Pancreas (tissue), 10 donors: Measurements from ENCODE around the gene THAP10. TPM values are rescaled to one million over a fixed set of nuclear protein-coding genes. Genes with fewer than 3 reads are reported as not detected.

ENCODE experiments used
- ATAC-seq, 4 donors: fragments of 200-7000 bp; cut with Tn5 transposase; one replicate each; pipeline versions ENCODE4 v1.8.0 to v1.9.1; 2020; ENCODE audit warnings: mild to moderate bottlenecking in 4 of 4, moderate library complexity in 4 of 4
- DNase-seq, 6 donors: peaks; one replicate each; pipeline ENCODE4 v3.0.0-alpha.2; 2020
- FAIRE-seq: peaks from 2 replicates; lab custom pipeline; 2012; peaks lifted over from hg19 to GRCh38; lab: Jason Lieb, UNC
- H3K27ac ChIP-seq, 4 donors: fragments of 200-600 bp; sonication (generic); 1 replicate in 3 of 4; 2 replicates in 1 of 4; pipeline versions ENCODE4 v1.5.0 to v1.8.0; 2020
- H3K27me3 ChIP-seq, 4 donors: fragments of 200-600 bp; one replicate each; pipeline ENCODE4 v1.8.0; 2021
- H3K36me3 ChIP-seq, 3 donors: fragments of 200-600 bp; sonication (generic) in 1 of 3; one replicate each; pipeline versions ENCODE4 v1.5.0 to v1.8.0; 2020 to 2021
- H3K4me1 ChIP-seq, 3 donors: fragments of 200-600 bp; one replicate each; pipeline ENCODE4 v1.8.0; 2021
- H3K4me3 ChIP-seq, 4 donors: fragments of 200-600 bp; sonication (generic) in 2 of 4; one replicate each; pipeline versions ENCODE4 v1.5.0 to v1.8.0; 2020 to 2021
- H3K9me3 ChIP-seq, 4 donors: fragments of 200-600 bp; one replicate each; pipeline ENCODE4 v1.8.0; 2021
- WGBS, 2 donors: extraction: QIAGEN DNeasy Blood & Tissue Kit; methylation state at CpG; one replicate each; pipeline ENCODE4 v1.1.7; 2013; 5-methylcytosine and 5-hydroxymethylcytosine counted together
- intact Hi-C, 3 donors: fragments of 100-400 bp; cut with DNase I; formaldehyde crosslinking; loops; one replicate each; pipeline versions ENCODE4 v1.11.1 to v1.14.2; 2022
- polyA plus RNA-seq, 2 donors: library from polyadenylated mRNA; stranded (reverse); fragments of 200-250 nt; gene quantifications; one replicate each; pipeline ENCODE4 v1.2.3, GENCODE V29; 2013
- total RNA-seq, 6 donors: library from RNA; stranded (reverse); fragmentation: NEBNext Ultra II Directional in 4 of 6; extraction: Animal tissue kit (Norgen Biotek cat#: 25700) in 4 of 6; gene quantifications; one replicate each; pipeline versions ENCODE4 v1.2.1 to v1.2.4, GENCODE V29; 2021 to 2023
- TF ChIP-seq, protein P1 (sequence below), 4 donors: fragments of 200-600 bp; sonication (generic) in 3 of 4; IDR thresholded peaks; one replicate each; pipeline versions ENCODE4 v1.5.0 to v1.8.0; 2021; ENCODE audit warnings: antibody characterized with exemption in 4 of 4
- donor health status: healthy with polysubstance abuse.
- donor health status: DM: no; HTN: no; CAD: no; lungs with moderate emphysema.
- donor health status: DM: no; HTN: no; CAD: no.
- donor health status: control.
- donor health status: control.
- donor health status: Bipolar disorder and iron deficiency.
- donor health status: DM: yes; HTN: yes; CAD: no.
- donor health status: DM: no; HTN: no; CAD: no.
- donor health status: DM: no; HTN: no; CAD: no.
- donor health status: DM: yes; HTN: yes; CAD: no.

Gene THAP10
- total and polyA plus RNA-seq, 8 donors: 0.43 to 2.6 (median 0.87) TPM

DNA sequence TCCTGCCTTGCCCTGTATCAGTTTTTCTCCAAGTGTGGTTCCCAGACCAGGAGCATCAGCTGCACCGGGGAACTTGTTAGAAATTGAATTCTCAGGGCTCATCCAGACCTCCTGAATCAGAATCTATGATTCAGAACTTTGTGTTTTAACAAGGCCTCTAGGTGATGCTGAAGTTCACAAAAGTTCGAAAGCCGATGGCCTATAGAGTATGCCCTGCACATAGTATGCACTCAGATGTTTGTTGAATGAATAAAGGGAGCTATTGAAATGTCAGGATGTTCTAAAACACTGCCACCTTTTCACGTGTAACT lies 37.6 kb downstream of the THAP10 start:
- intact Hi-C loops: no loop called here
- FAIRE-seq: no peak
- no peaks in the 10 kb centered on the region for H3K9me3 ChIP-seq
- no peaks in the 10 kb centered on the region for H3K4me1 ChIP-seq
- H3K4me3 ChIP-seq: peak overlapping the region in 3 of 4 donors; percentile 65 to 80 (median 78)
- peak in 3 of 4 donors; percentile 5 to 24 (median 15) for ATAC-seq
- DNase-seq: no peak
- H3K36me3 ChIP-seq: no peaks in the 10 kb centered on the region
- H3K27ac ChIP-seq: peak overlapping the region; percentile 25 to 71 (median 66)
- no peaks in the 10 kb centered on the region for H3K27me3 ChIP-seq
- 39 to 42% methylated on average over 4 of the region's 4 CpGs for WGBS, 2 donors
- TF ChIP-seq, protein P1, sequence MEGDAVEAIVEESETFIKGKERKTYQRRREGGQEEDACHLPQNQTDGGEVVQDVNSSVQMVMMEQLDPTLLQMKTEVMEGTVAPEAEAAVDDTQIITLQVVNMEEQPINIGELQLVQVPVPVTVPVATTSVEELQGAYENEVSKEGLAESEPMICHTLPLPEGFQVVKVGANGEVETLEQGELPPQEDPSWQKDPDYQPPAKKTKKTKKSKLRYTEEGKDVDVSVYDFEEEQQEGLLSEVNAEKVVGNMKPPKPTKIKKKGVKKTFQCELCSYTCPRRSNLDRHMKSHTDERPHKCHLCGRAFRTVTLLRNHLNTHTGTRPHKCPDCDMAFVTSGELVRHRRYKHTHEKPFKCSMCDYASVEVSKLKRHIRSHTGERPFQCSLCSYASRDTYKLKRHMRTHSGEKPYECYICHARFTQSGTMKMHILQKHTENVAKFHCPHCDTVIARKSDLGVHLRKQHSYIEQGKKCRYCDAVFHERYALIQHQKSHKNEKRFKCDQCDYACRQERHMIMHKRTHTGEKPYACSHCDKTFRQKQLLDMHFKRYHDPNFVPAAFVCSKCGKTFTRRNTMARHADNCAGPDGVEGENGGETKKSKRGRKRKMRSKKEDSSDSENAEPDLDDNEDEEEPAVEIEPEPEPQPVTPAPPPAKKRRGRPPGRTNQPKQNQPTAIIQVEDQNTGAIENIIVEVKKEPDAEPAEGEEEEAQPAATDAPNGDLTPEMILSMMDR (IDR thresholded peaks at IDR 0.05): no peak

DNA sequence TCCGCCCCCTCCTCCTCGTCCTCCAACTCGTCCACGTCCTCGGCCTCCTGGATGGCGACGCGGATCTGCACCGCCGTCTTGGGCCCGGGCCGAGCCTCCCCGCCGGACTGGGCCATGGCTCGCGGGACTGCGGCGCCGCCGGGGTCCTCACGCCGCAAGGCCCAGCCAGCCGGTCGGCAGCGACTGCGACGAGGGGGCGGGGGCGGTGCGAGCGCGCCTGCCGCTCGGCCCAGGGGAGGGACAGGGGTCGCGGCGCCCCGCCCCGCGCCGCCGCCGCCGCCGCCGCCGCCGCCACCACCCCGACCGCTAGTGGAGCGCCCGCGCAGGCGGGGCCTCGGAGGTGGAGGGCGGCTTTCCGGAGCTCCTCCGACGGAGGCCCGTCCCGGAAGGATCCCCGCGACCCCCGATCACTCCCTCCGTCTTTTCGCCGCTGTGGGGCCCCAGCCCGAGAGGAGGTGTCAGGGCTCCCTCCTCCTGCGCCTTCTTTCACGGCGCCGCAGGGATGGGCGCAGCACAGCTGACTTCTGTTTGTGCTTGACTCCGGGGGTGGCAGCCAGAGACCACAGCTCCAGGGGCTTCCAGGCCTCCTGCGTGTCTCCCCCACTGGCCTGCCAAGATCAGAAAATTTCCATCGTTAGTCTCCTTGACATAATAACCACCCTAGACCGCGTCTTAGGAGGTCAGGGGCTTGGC lies 38.1 kb downstream of the THAP10 start, which contains the start of gene LARP6:
TSS of gene LARP6 (minus strand) at position 185 of the 693 bp plus-strand sequence. CDS start at position 116, 69 bp downstream.
- Histone ChIP-seq H3K9me3 (no peaks in the 10 kb centered on the region), H3K4me3 (peak within 1 kb of the TSS; percentile 65 to 80 (median 74)), H3K4me1 (no peaks in the 10 kb centered on the region), H3K36me3 (no peaks in the 10 kb centered on the region), H3K27me3 (no peaks in the 10 kb centered on the region), H3K27ac (peak within 1 kb of the TSS; percentile 54 to 71 (median 68))
- TF ChIP-seq, protein P1 (IDR thresholded peaks at IDR 0.05): no peak
- peak; percentile 82 to 90 (median 88) for ATAC-seq
- intact Hi-C loops: no loop called here
- WGBS, 2 donors: 0 to 1% methylated on average over 51 to 78 of the region's 78 CpGs
- DNase-seq: peak; percentile 47 to 83 (median 64)
- no peak for FAIRE-seq

DNA sequence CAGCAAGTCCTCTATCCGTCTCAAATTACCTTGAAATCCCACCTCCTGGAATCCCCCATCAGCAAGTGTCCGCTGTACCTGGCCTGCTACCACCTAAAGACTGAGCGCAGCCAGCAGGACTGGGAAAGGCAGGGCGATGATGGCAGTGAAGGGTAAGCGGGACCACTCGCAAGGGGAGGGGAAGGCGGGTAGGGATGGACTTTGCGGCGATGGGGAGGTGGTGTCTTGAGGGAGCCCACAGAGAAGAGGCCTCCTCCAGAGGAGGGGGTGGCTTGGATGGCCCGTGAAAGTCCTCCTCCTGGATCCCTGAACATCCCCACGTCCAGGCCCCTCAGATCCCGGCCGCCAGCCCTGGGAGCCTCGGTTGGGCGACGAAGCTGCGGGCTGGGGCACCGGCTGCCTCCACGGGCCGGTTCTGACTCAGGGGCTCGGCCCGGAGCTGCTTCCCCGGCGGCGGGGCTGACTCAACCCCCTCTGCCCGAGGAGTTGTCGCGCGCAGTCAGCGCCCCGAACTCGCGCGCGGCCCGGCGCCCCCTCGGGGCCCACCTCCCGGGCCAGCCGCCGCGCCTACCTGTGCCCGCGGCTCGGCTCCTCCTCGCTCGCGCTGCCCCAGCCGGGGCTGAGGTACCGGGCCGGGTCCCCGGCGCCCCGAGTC lies 38.8 kb downstream of the THAP10 start:
- TF ChIP-seq, protein P1 (IDR thresholded peaks at IDR 0.05): no peak
- Histone ChIP-seq H3K36me3 (no peaks in the 10 kb centered on the region), H3K9me3 (no peaks in the 10 kb centered on the region), H3K27ac (peak overlapping the region; percentile 54 to 69 (median 64)), H3K27me3 (no peaks in the 10 kb centered on the region), H3K4me1 (no peaks in the 10 kb centered on the region), H3K4me3 (peak overlapping the region; percentile 65 to 80 (median 74))
- no peak for FAIRE-seq
- peak; percentile 61 to 77 (median 71) for ATAC-seq
- intact Hi-C loops: no loop called here
- WGBS, 2 donors: 8% methylated on average over 41 to 54 of the region's 54 CpGs
- peak in 4 of 6 donors; percentile 27 to 70 (median 44) for DNase-seq

DNA sequence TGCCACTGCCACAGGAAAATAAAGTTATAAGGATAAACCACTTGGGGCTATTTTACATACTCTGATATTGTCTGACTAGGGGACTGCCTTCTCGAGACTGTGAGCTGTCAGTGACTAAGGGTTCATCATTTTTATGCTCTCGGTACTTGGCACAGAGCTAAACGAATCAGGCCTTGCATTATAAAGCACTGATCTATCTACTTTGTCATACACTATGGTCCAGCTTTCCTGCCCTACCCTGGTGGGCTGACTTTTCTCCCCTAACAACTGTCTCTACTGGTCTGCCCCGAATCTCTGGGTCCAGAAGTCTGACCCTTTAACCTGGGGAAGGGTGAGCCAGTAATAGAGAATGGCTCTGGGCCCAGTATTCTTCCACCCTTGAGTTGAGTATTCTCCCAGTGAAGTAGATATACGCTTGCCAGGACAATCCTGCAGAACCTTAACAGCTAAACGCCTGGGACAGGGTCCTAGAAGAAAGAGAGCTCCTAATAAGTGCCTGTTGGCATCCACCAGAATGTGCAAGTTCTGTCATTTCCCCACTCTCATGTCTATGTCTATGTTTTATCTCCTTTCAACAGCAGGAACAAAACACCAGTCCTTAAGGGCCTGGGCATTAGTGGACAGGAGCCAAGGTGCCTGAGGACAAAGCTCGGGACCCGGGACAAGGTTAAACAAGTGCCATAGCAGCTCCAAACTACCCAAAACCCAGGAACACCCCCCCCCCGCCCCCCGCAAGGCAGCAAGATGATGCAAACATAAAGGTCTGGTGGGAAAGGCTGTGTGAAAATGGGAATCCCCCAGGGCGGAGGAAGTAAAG lies 39.5 kb downstream of the THAP10 start:
- WGBS, 2 donors: 51 to 61% methylated on average over 11 of the region's 11 CpGs
- peak overlapping the region in 1 of 4 donors; percentile 64 for H3K27ac ChIP-seq
- no peaks in the 10 kb centered on the region for H3K9me3 ChIP-seq
- H3K4me3 ChIP-seq: peak overlapping the region in 3 of 4 donors; percentile 71 to 80 (median 78)
- ATAC-seq (no peak), DNase-seq (no peak), FAIRE-seq (no peak)
- H3K36me3 ChIP-seq: no peaks in the 10 kb centered on the region
- no peaks in the 10 kb centered on the region for H3K4me1 ChIP-seq
- H3K27me3 ChIP-seq: no peaks in the 10 kb centered on the region
- TF ChIP-seq, protein P1 (IDR thresholded peaks at IDR 0.05): no peak
- intact Hi-C loops: no loop called here
